BLaER1 treated with 17β-estradiol and CSF1 and Interleukin-3, amounts not matched to agents 10 nM and 100 nM (cell line): ENCODE results near the gene CORO2B.

Source experiments
- H3K27ac ChIP-seq, 11 experiments: shearing (Covaris generic); formaldehyde crosslinking; 2 replicates each; pipeline ENCODE4 v1.8.1; 2022
- H3K27me3 ChIP-seq, 11 experiments: shearing (Covaris generic); formaldehyde crosslinking; 2 replicates each; pipeline ENCODE4 v1.8.1; 2022
- H3K36me3 ChIP-seq, 11 experiments: shearing (Covaris generic); formaldehyde crosslinking; 2 replicates each; pipeline ENCODE4 v1.8.1; 2022
- H3K4me1 ChIP-seq, 10 experiments: shearing (Covaris generic); formaldehyde crosslinking; 2 replicates each; pipeline ENCODE4 v1.8.1; 2022
- H3K4me2 ChIP-seq, 11 experiments: shearing (Covaris generic); formaldehyde crosslinking; 2 replicates each; pipeline ENCODE4 v1.8.1; 2022
- H3K4me3 ChIP-seq, 10 experiments: shearing (Covaris generic); formaldehyde crosslinking; 2 replicates each; pipeline ENCODE4 v1.8.1; 2022
- H3K9ac ChIP-seq, 11 experiments: shearing (Covaris generic); formaldehyde crosslinking; 2 replicates each; pipeline ENCODE4 v1.8.1; 2022
- H3K9me3 ChIP-seq, 11 experiments: shearing (Covaris generic); formaldehyde crosslinking; replicated peaks in 1 of 11; 2 replicates each; pipeline ENCODE4 v1.8.1; 2022
- H4K20me1 ChIP-seq, 11 experiments: shearing (Covaris generic); formaldehyde crosslinking; 2 replicates each; pipeline ENCODE4 v1.8.1; 2022
- Cebpa-rat ChIP-seq, 11 experiments: shearing (Covaris generic); IDR thresholded peaks; 2 replicates each; pipeline ENCODE4 v1.8.1; 2022

Gene CORO2B

DNA sequence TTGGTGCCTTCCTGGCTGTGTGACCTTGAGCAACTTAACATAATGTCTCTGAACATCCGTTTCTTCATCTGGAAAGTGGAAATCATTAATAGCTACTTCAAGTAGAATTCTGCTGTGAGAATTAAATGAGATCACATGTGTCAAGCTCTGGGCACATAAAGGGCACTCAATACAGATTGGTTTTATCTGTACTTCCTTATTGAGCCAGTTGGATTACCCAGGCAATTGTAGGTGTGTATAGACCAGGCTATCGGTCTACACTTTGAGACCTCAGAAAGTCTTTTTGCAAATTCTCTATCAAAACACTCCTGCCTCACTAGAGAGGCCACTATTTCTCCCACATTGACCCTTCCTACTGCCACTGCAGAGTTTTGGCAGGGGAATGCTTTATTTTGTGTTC lies 194.2 kb downstream of the CORO2B start:
- H3K4me2 ChIP-seq: no peak overlapping the region
- H3K36me3 ChIP-seq: peaks cover 7 to 16% (median 13%) of the 10 kb centered on the region in 11 experiments
- H3K4me1 ChIP-seq: peaks cover 8 to 66% (median 25%) of the 10 kb centered on the region in 10 experiments; a peak in 14 of 20 replicates
- H3K27ac ChIP-seq: no peak overlapping the region
- TF ChIP-seq Cebpa-rat (IDR thresholded peaks at IDR 0.05): no peak
- no peak overlapping the region for H3K4me3 ChIP-seq
- no peak overlapping the region for H3K9ac ChIP-seq
- no peaks in the 10 kb centered on the region for H3K27me3 ChIP-seq
- peaks cover 0 to 21% (median 10%) of the 10 kb centered on the region in 11 experiments; a peak in 18 of 22 replicates for H3K9me3 ChIP-seq
- H4K20me1 ChIP-seq: no peaks in the 10 kb centered on the region

- H3K4me3 ChIP-seq: no peak overlapping the region
- no peaks in the 10 kb centered on the region for H3K27me3 ChIP-seq
- no peak for TF ChIP-seq Cebpa-rat (IDR thresholded peaks at IDR 0.05)
- H3K9ac ChIP-seq: no peak overlapping the region
- H3K27ac ChIP-seq: no peak overlapping the region
- peaks cover 0 to 21% (median 10%) of the 10 kb centered on the region in 11 experiments; a peak in 18 of 22 replicates for H3K9me3 ChIP-seq
- peaks cover 18 to 27% (median 24%) of the 10 kb centered on the region in 11 experiments for H3K36me3 ChIP-seq
- H3K4me2 ChIP-seq: 0 out of 22 replicates have a peak overlapping the region, but pooled peaks of 1 of the 11 experiments have one; percentile 8
- H4K20me1 ChIP-seq: no peaks in the 10 kb centered on the region
- H3K4me1 ChIP-seq: peaks cover 8 to 57% (median 25%) of the 10 kb centered on the region in 10 experiments; a peak in 14 of 20 replicates
These were observed 195.3 kb downstream of the CORO2B start for GRCh38 chr15:68774120-68774519.

DNA sequence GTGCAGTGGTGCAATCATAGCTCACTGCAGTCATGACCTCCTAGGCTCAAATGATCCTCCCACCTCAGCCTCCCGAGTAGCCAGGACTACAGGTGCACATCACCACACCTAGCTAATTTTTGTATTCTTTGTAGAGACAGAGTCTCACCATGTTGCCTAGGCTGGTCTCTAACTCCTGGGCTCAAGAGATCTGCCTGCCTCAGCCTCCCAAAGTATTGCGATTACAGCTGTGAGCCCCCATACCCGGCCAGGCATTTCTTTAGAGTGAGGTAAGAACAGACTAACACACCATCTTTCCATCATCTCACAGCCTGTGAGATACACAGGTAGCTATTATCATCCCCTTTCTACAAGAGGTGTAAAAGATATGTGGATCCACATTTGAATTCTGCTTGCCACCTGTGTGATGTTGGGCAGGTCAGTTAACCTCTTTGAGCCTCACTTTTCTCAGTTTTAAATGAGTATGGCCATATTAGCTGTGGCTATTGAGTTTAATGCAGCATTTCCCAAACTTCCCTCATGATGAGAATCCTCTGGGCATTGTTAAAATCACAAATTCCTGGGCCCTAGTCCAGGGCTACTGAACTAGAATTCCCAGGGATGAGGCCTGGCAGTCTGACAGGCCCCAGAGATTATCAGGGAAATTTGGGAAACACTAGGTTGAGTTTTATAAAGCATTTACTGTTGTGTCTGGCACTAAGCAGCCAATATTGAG lies 195.9 kb downstream of the CORO2B start:
- H3K4me3 ChIP-seq: no peak overlapping the region
- peaks cover 0 to 21% (median 10%) of the 10 kb centered on the region in 11 experiments; a peak in 18 of 22 replicates for H3K9me3 ChIP-seq
- H4K20me1 ChIP-seq: no peaks in the 10 kb centered on the region
- no peak overlapping the region for H3K9ac ChIP-seq
- no peak overlapping the region for H3K27ac ChIP-seq
- H3K27me3 ChIP-seq: no peaks in the 10 kb centered on the region
- no peak for TF ChIP-seq Cebpa-rat (IDR thresholded peaks at IDR 0.05)
- H3K4me1 ChIP-seq: peaks cover 8 to 53% (median 27%) of the 10 kb centered on the region in 10 experiments; a peak in 14 of 20 replicates
- peaks cover 23 to 32% (median 30%) of the 10 kb centered on the region in 11 experiments for H3K36me3 ChIP-seq
- no peak overlapping the region for H3K4me2 ChIP-seq

- H3K36me3 ChIP-seq: peaks cover 26 to 37% (median 33%) of the 10 kb centered on the region in 11 experiments
- H3K9ac ChIP-seq: no peak overlapping the region
- H3K4me1 ChIP-seq: peaks cover 9 to 51% (median 27%) of the 10 kb centered on the region in 10 experiments; a peak in 17 of 20 replicates
- peak overlapping the region in 3 of 11 experiments; percentile 26 to 48 (median 45); a peak in 3 of 22 replicates for H3K27ac ChIP-seq
- peaks cover 0 to 21% (median 10%) of the 10 kb centered on the region in 11 experiments; a peak in 18 of 22 replicates for H3K9me3 ChIP-seq
- H3K27me3 ChIP-seq: no peaks in the 10 kb centered on the region
- H3K4me3 ChIP-seq: no peak overlapping the region
- H4K20me1 ChIP-seq: no peaks in the 10 kb centered on the region
- peak overlapping the region in 3 of 11 experiments; percentile 66 to 81 (median 69); a peak in 5 of 22 replicates for H3K4me2 ChIP-seq
- TF ChIP-seq Cebpa-rat (IDR thresholded peaks at IDR 0.05): no peak
These were observed 196.4 kb downstream of the CORO2B start for GRCh38 chr15:68775236-68775577.

DNA sequence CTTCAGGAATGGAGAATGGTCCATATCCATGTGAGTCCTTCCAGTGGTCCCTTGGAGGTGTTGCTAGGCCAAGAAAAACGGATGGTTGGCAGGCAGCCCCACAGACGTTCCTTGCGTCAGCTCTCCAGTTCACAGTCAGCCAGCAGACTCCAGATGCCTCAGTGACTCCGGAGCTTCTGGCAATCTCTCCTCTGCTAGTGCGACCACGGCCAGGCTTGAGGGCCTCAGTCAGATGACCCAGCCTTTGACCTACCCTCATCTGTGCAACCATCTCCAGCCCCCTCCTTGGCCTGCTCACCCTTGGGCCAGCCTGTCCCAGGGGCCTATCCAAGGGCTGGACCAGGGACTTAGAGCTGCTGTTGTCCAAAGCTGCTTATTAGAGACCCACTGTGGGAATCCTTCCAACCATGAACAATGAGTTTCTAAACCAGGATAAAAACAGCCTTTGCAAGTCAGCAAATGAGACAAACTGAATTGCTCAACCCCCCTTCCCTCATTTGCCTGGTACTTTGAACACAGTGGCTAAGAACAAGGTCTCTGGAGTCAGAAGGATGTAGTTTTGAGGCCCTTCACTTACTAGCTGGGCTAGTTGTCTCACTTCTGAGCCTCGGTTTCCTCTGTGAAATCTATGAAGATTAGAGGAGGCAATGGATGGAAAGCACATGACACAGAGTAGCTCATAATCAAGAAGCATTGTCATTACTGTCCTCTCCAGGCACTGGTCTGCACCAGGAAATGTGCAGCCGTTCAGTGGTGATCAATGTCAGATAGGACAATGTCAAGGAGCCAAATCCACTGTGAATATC lies 197.1 kb downstream of the CORO2B start:
- TF ChIP-seq Cebpa-rat (IDR thresholded peaks at IDR 0.05): no peak
- H4K20me1 ChIP-seq: no peaks in the 10 kb centered on the region
- no peaks in the 10 kb centered on the region for H3K27me3 ChIP-seq
- peaks cover 33 to 44% (median 40%) of the 10 kb centered on the region in 11 experiments for H3K36me3 ChIP-seq
- H3K27ac ChIP-seq: peak overlapping the region in 6 of 11 experiments; percentile 11 to 48 (median 26); a peak in 7 of 22 replicates
- peaks cover 12 to 53% (median 32%) of the 10 kb centered on the region in 10 experiments; a peak in 19 of 20 replicates for H3K4me1 ChIP-seq
- H3K4me2 ChIP-seq: peak overlapping the region in 5 of 11 experiments; percentile 32 to 81 (median 66); a peak in 10 of 22 replicates
- H3K9me3 ChIP-seq: peaks cover 0 to 21% (median 10%) of the 10 kb centered on the region in 11 experiments; a peak in 18 of 22 replicates
- H3K9ac ChIP-seq: peak overlapping the region in 1 of 11 experiments; percentile 23; a peak in 1 of 22 replicates
- H3K4me3 ChIP-seq: no peak overlapping the region

DNA sequence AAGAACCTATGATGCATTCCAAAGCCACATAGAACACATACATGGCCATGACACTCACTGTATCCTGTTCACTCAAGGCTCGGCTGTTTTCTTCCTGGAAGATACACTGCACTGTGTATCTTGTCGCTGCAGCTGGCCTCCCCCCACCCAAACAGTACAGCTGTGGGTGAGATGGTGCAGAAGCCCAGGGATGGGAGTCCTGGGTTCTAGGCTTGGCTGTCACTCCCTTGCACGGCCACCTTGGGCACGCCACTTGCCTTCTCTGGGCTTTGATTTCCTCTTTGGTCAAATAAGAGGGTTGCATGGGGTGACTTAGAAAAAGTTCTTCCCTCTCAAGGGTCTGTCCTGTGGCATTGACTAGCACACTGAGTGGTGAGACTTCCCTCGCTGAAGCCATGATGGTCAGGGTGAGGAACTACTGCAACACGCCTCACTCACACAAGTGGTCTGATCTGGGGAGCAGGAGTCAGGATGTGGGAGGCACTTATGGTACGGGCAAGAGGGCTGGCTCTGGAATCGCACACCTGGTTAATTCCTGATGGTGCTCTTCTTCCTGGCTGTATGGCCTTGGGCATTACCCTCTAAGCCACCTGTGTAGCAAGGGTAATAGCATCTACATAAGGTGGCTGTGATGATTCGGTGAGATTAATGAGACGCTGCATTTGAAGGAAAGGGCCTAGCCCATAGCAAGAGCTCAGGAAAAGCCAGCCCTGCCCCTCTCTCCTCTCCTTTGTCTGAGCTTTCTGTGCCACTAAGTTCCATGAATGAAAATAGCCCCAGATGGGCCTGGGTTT lies 197.9 kb downstream of the CORO2B start:
- no peak for TF ChIP-seq Cebpa-rat (IDR thresholded peaks at IDR 0.05)
- no peaks in the 10 kb centered on the region for H3K27me3 ChIP-seq
- H3K27ac ChIP-seq: peak overlapping the region in 4 of 11 experiments; percentile 8 to 48 (median 28); a peak in 3 of 22 replicates
- H3K9me3 ChIP-seq: peaks cover 0 to 21% (median 10%) of the 10 kb centered on the region in 11 experiments; a peak in 18 of 22 replicates
- H3K4me1 ChIP-seq: peaks cover 11 to 53% (median 34%) of the 10 kb centered on the region in 10 experiments
- H4K20me1 ChIP-seq: no peaks in the 10 kb centered on the region
- H3K4me2 ChIP-seq: peak overlapping the region in 5 of 11 experiments; percentile 32 to 81 (median 66); a peak in 9 of 22 replicates
- no peak overlapping the region for H3K4me3 ChIP-seq
- H3K9ac ChIP-seq: peak overlapping the region in 1 of 11 experiments; percentile 23; a peak in 1 of 22 replicates
- H3K36me3 ChIP-seq: peaks cover 34 to 51% (median 44%) of the 10 kb centered on the region in 11 experiments
